ENCODE results near the gene ENO1. TPM values are rescaled to one million over a fixed set of nuclear protein-coding genes. Genes with fewer than 3 reads are reported as not detected.

ENO1 gene
- total and polyA plus RNA-seq, 7 experiments from 2014 or later: 198 to 3,569 (median 434) TPM

- H3K4me1 Mint-ChIP-seq: peaks cover 10 to 22% (median 16%) of the 10 kb centered on the region in 7 donors
- H3K27me3 ChIP-seq (ENCODE audit: control insufficient read depth in 2 of 2, insufficient read depth in 2 of 2, low read length in 2 of 2): no peaks in the 10 kb centered on the region
- H3K36me3 ChIP-seq (ENCODE audit: control insufficient read depth in 2 of 3, insufficient read depth in 3 of 3, low read length in 3 of 3): no peaks in the 10 kb centered on the region
- no peaks in the 10 kb centered on the region for H3K9me3 ChIP-seq (ENCODE audit: control insufficient read depth in 2 of 3, low read length in 3 of 3)
- H3K9me3 Mint-ChIP-seq: peaks cover 0 to 2% (median 0%) of the 10 kb centered on the region in 11 donors
- DNase-seq: no peak
- no peak overlapping the region for H3K4me3 Mint-ChIP-seq
- CTCF ChIA-PET: no interaction called here
- H3K27me3 Mint-ChIP-seq: peaks cover 0 to 2% (median 0%) of the 10 kb centered on the region in 5 donors
- H3K27ac ChIP-seq (ENCODE audit: low read depth, low read length): no peak overlapping the region
- H3K27ac Mint-ChIP-seq: peak overlapping the region in 1 of 9 donors; percentile 90
- no peak overlapping the region for H3K4me3 ChIP-seq (ENCODE audit: low read length)
- POLR2A ChIA-PET: interaction anchor here (0.7 kb wide), 1 partner anchor 61 kb away, joined by 4 read pairs; no protein-coding TSS in a partner anchor
- H3K36me3 Mint-ChIP-seq: peaks cover 0 to 4% (median 0%) of the 10 kb centered on the region in 5 donors
- intact Hi-C loops (cut with micrococcal nuclease): no loop called here
- peaks cover 10 to 11% of the 10 kb centered on the region in 2 donors for H3K4me1 ChIP-seq (ENCODE audit: control insufficient read depth in 2 of 2, insufficient read depth in 2 of 2, low read length in 2 of 2)
- ATAC-seq: no peak
These were observed 5.0 kb upstream of the ENO1 start for GRCh38 chr1:8883491-8883890.

GRCh38 chr1:8879922-8880676 lies 1.6 kb upstream of the ENO1 start:
- Mint-ChIP-seq H3K27me3 (peaks cover 0 to 3% (median 0%) of the 10 kb centered on the region in 5 donors), H3K4me1 (peaks cover 16 to 35% (median 32%) of the 10 kb centered on the region in 7 donors), H3K27ac (peak overlapping the region; percentile 94 to 100 (median 97)), H3K9me3 (peaks cover 0 to 2% (median 0%) of the 10 kb centered on the region in 11 donors), H3K4me3 (peak overlapping the region; percentile 85 to 97 (median 92)), H3K36me3 (peaks cover 0 to 32% (median 4%) of the 10 kb centered on the region in 5 donors)
- Histone ChIP-seq H3K27ac (ENCODE audit: low read depth, low read length) (peak overlapping the region; percentile 90), H3K4me3 (ENCODE audit: low read length) (no peak overlapping the region), H3K36me3 (ENCODE audit: control insufficient read depth in 2 of 3, insufficient read depth in 3 of 3, low read length in 3 of 3) (no peaks in the 10 kb centered on the region), H3K9me3 (ENCODE audit: control insufficient read depth in 2 of 3, low read length in 3 of 3) (no peaks in the 10 kb centered on the region), H3K4me1 (ENCODE audit: control insufficient read depth in 2 of 2, insufficient read depth in 2 of 2, low read length in 2 of 2) (peaks cover 24 to 27% of the 10 kb centered on the region in 2 donors), H3K27me3 (ENCODE audit: control insufficient read depth in 2 of 2, insufficient read depth in 2 of 2, low read length in 2 of 2) (no peaks in the 10 kb centered on the region)
- no peak for ATAC-seq
- DNase-seq: peak in 2 of 9 donors; percentile 32 to 45
- intact Hi-C loops (cut with micrococcal nuclease): loop anchor here (1.0 to 10.0 kb wide), 15 partner anchors 21 to 1031 kb away; partner anchors contain the start of genes RERE (in 2 of the 2), CLSTN1 (in 1 of the 2), CTNNBIP1 (in 1 of the 2) and GPR157 (in 1 of the 2)
- ChIA-PET POLR2A (interaction anchor here (0.7 to 5.0 kb wide), 7 partner anchors 8 to 179 kb away, joined by 3 to 55 read pairs (median 4); no protein-coding TSS in a partner anchor), CTCF (interaction anchor here (0.6 to 3.2 kb wide), 7 partner anchors 9 to 125 kb away, joined by 3 to 10 read pairs (median 6); no protein-coding TSS in a partner anchor)

- Histone ChIP-seq H3K36me3 (ENCODE audit: control insufficient read depth in 2 of 3, insufficient read depth in 3 of 3, low read length in 3 of 3) (peaks cover 0 to 6% (median 4%) of the 10 kb centered on the region in 3 experiments), H3K27me3 (ENCODE audit: control insufficient read depth in 2 of 2, insufficient read depth in 2 of 2, low read length in 2 of 2) (no peaks in the 10 kb centered on the region), H3K27ac (ENCODE audit: low read depth, low read length) (peak overlapping the region; percentile 90), H3K9me3 (ENCODE audit: control insufficient read depth in 2 of 3, low read length in 3 of 3) (no peaks in the 10 kb centered on the region), H3K4me1 (ENCODE audit: control insufficient read depth in 2 of 2, insufficient read depth in 2 of 2, low read length in 2 of 2) (peaks cover 30 to 33% of the 10 kb centered on the region in 2 donors), H3K4me3 (ENCODE audit: low read length) (peak overlapping the region; percentile 94)
- H3K4me1 Mint-ChIP-seq: peaks cover 21 to 41% (median 38%) of the 10 kb centered on the region in 7 donors
- intact Hi-C loops (cut with micrococcal nuclease): loop anchor here (1.0 to 10.0 kb wide), 14 partner anchors 20 to 1031 kb away; partner anchors contain the start of genes RERE (in 2 of the 2), CLSTN1 (in 1 of the 2), CTNNBIP1 (in 1 of the 2) and GPR157 (in 1 of the 2)
- peaks cover 0 to 38% (median 7%) of the 10 kb centered on the region in 5 donors for H3K36me3 Mint-ChIP-seq
- H3K4me3 Mint-ChIP-seq: peak overlapping the region; percentile 85 to 97 (median 92)
- ATAC-seq (no peak), DNase-seq (no peak)
- H3K27ac Mint-ChIP-seq: peak overlapping the region; percentile 94 to 100 (median 97)
- ChIA-PET POLR2A (interaction anchor here (0.7 to 5.0 kb wide), 12 partner anchors 7 to 455 kb away, joined by 3 to 55 read pairs (median 9); partner anchors contain the start of gene RERE), CTCF (interaction anchor here (0.6 to 3.2 kb wide), 7 partner anchors 14 to 613 kb away, joined by 3 to 10 read pairs (median 6); no protein-coding TSS in a partner anchor)
- H3K27me3 Mint-ChIP-seq: peaks cover 0 to 3% (median 0%) of the 10 kb centered on the region in 5 donors
- H3K9me3 Mint-ChIP-seq: peaks cover 0 to 2% (median 0%) of the 10 kb centered on the region in 11 donors
These were observed 1.0 kb upstream of the ENO1 start for GRCh38 chr1:8879464-8879921.

GRCh38 chr1:8878698-8879463 lies 395 bp upstream of the ENO1 start:
- Mint-ChIP-seq H3K4me1 (peaks cover 21 to 46% (median 41%) of the 10 kb centered on the region in 7 donors), H3K4me3 (peak overlapping the region; percentile 85 to 99 (median 94)), H3K27ac (peak overlapping the region; percentile 94 to 100 (median 97)), H3K27me3 (peaks cover 0 to 3% (median 0%) of the 10 kb centered on the region in 5 donors), H3K9me3 (peaks cover 0 to 2% (median 0%) of the 10 kb centered on the region in 11 donors), H3K36me3 (peaks cover 0 to 41% (median 7%) of the 10 kb centered on the region in 5 donors)
- intact Hi-C loops (cut with micrococcal nuclease): loop anchor here (1.0 to 10.0 kb wide), 19 partner anchors 20 to 1032 kb away; partner anchors contain the start of genes GPR157 (in 2 of the 2), RERE (in 2 of the 2), CLSTN1 (in 1 of the 2) and CTNNBIP1 (in 1 of the 2)
- ATAC-seq: peak; percentile 92
- H3K27me3 ChIP-seq (ENCODE audit: control insufficient read depth in 2 of 2, insufficient read depth in 2 of 2, low read length in 2 of 2): no peaks in the 10 kb centered on the region
- peak overlapping the region; percentile 94 for H3K4me3 ChIP-seq (ENCODE audit: low read length)
- H3K27ac ChIP-seq (ENCODE audit: low read depth, low read length): peak overlapping the region; percentile 90
- H3K36me3 ChIP-seq (ENCODE audit: control insufficient read depth in 2 of 3, insufficient read depth in 3 of 3, low read length in 3 of 3): peaks cover 2 to 10% (median 4%) of the 10 kb centered on the region in 3 experiments
- ChIA-PET CTCF (interaction anchor here (0.6 to 3.2 kb wide), 7 partner anchors 14 to 613 kb away, joined by 3 to 9 read pairs (median 3); no protein-coding TSS in a partner anchor), POLR2A (interaction anchor here (0.5 to 5.0 kb wide), 23 partner anchors 9 to 469 kb away, joined by 3 to 55 read pairs (median 4); partner anchors contain the start of genes GPR157 and RERE)
- peak; percentile 96 to 100 (median 99) for DNase-seq
- no peaks in the 10 kb centered on the region for H3K9me3 ChIP-seq (ENCODE audit: control insufficient read depth in 2 of 3, low read length in 3 of 3)
- peaks cover 34 to 36% of the 10 kb centered on the region in 2 donors for H3K4me1 ChIP-seq (ENCODE audit: control insufficient read depth in 2 of 2, insufficient read depth in 2 of 2, low read length in 2 of 2)

GRCh38 chr1:8876087-8876486 lies 2.4 kb downstream of the ENO1 start:
- peaks cover 50 to 51% of the 10 kb centered on the region in 2 donors for H3K4me1 ChIP-seq (ENCODE audit: control insufficient read depth in 2 of 2, insufficient read depth in 2 of 2, low read length in 2 of 2)
- H3K4me3 ChIP-seq (ENCODE audit: low read length): peak overlapping the region; percentile 94
- H3K9me3 ChIP-seq (ENCODE audit: control insufficient read depth in 2 of 3, low read length in 3 of 3): no peaks in the 10 kb centered on the region
- no peaks in the 10 kb centered on the region for H3K27me3 ChIP-seq (ENCODE audit: control insufficient read depth in 2 of 2, insufficient read depth in 2 of 2, low read length in 2 of 2)
- H3K4me1 Mint-ChIP-seq: peaks cover 36 to 70% (median 64%) of the 10 kb centered on the region in 7 donors
- ATAC-seq: no peak
- H3K27ac ChIP-seq (ENCODE audit: low read depth, low read length): peak overlapping the region; percentile 90
- intact Hi-C loops (cut with micrococcal nuclease): loop anchor here (5.0 to 10.0 kb wide), 6 partner anchors 41 to 949 kb away; partner anchors contain the start of gene CLSTN1 (in 1 of the 2)
- peak overlapping the region; percentile 73 to 99 (median 95) for H3K27ac Mint-ChIP-seq
- POLR2A ChIA-PET: interaction anchor here (0.7 kb wide), 1 partner anchor 1336 kb away, joined by 3 read pairs; no protein-coding TSS in a partner anchor
- H3K9me3 Mint-ChIP-seq: peaks cover 0 to 2% (median 0%) of the 10 kb centered on the region in 11 donors
- peaks cover 3 to 68% (median 19%) of the 10 kb centered on the region in 5 donors for H3K36me3 Mint-ChIP-seq
- peaks cover 0 to 3% (median 0%) of the 10 kb centered on the region in 5 donors for H3K27me3 Mint-ChIP-seq
- H3K4me3 Mint-ChIP-seq: peak overlapping the region; percentile 85 to 99 (median 92)
- peaks cover 20 to 37% (median 25%) of the 10 kb centered on the region in 3 experiments for H3K36me3 ChIP-seq (ENCODE audit: control insufficient read depth in 2 of 3, insufficient read depth in 3 of 3, low read length in 3 of 3)
- no peak for DNase-seq
- CTCF ChIA-PET: no interaction called here

Measured in naive thymus-derived CD4-positive, alpha-beta T cell (primary cell).